Measurements from ENCODE around the gene LOXHD1. TPM values are rescaled to one million over a fixed set of nuclear protein-coding genes. Genes with fewer than 3 reads are reported as not detected.

LOXHD1 gene
- total RNA-seq, 1 donor from 2014 or later, result 0.29 TPM

- no peak for DNase-seq (ENCODE audit: low spot score)
Measured at GRCh38 chr18:46577546-46577945, 79.5 kb downstream of the LOXHD1 start.

- no peak for DNase-seq (ENCODE audit: low spot score)
Measured at GRCh38 chr18:46575851-46576250, 81.2 kb downstream of the LOXHD1 start.

DNA sequence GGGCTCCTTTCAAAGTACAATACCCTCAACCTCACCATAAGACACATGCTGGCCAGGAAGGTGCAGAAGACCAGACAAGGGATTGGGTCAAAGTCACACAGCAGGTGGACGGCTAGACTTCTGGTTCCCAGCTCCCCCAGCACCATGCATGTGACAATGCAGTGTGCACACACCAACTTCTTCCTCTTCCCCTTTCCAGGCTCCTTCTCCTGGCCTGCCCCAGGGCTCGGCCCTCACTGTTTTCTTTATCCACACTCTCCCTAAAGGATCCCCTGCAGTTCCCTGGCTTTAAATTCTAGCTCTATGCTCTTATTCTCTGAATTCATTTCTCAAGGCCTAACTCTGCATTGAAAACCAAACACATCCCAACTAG, 82.3 kb downstream of the LOXHD1 start:
- DNase-seq (ENCODE audit: low spot score), result no peak

DNA sequence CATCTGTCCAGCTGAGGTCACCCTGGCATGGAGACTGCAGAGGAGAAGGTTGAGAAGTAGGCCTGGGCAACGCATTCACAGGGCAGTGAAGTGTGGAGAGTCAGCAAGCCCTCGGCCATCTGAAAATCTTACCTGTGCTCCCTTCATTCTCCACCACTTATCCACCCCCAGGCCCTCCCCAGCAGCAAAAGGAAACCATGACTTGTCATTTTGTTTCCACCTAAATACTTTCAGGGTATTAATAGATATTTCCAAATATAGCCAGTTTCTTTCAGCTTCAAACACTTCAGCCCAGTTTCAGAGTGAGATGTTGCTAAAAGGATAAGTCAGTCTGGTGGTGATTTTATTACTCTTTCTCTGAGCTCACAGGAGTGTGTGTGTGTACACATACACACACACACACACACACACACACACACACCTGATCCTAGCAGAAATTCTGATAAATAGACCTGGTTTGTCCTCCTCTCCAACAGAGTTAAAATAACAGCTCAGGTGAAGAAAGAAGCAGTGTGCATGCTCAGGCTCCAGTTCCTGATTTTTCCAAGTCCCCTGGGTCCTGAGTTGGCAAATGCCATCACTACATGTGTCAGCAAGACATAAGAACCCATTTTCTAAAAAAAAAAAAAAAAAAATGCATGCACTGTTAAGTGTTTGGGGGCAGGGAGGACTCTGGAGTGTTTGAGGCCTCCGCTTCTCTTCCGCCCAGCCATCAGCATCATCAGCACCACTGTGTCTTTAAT, 82.8 kb downstream of the LOXHD1 start:
- no peak for DNase-seq (ENCODE audit: low spot score)

DNA sequence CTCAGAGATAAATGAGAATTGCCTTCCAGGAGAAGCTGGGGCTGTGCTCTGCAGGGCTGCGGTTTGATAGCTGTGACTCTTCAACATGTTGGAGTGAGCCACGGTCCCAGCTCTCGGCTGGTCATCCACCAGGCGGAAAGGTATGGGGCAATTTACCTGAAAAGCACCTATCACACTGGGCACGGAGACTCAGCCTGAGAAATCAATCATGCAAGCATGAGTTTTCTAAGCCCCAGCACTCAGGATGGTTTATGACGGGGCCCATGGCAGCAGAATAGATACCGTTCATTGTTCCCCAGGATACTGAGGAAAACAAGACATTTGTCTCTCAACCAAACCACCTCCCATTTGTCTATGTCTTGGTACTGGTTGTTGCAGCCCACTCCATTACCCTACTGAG, 83.9 kb downstream of the LOXHD1 start:
- DNase-seq (ENCODE audit: low spot score), result no peak

GRCh38 chr18:46571756-46572155, 85.3 kb downstream of the LOXHD1 start:
- DNase-seq (ENCODE audit: low spot score), result no peak

- no peak for DNase-seq (ENCODE audit: low spot score)
Measured at GRCh38 chr18:46570666-46571065, 86.4 kb downstream of the LOXHD1 start.

DNA sequence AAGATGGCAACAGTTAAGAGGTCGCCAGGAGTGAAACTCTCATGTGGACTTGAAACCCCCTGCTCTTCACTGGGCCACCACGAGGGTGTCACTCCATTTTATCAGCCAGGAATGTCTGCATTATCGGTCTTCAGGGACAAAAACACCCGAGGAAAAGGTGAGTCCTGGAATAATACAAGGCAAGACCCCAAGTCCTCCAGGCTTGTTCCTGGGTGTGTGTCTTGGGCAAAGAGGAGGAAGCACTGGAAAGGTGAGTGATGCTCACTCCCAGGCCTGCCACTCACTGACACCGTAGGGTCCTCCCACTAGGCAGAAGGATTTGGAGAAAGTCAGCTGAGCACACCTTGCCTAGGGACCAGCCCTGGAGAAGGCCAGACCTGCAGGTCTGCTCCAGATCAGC, 86.9 kb downstream of the LOXHD1 start:
- DNase-seq (ENCODE audit: low spot score), result no peak

DNA sequence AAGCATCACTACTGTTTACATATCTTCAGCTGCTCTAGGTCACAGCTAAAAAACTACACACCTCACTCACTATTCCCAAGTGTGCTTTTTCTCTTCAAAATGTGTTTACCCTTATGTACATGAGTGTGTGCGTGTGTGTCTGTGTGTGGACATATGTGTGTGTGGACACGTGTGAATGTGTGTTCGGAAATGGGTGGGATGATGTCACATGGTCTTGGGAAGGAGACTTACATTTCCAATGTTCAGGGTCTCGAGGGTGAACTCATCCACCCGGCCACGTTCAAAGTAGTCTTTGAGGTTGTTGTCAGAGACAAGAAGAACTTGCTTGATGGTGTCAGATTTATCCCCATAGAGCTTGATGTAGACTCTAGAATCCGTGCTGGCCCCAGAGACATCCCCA, 87.8 kb downstream of the LOXHD1 start:
- no peak for DNase-seq (ENCODE audit: low spot score)

GRCh38 chr18:46567196-46567595, 89.8 kb downstream of the LOXHD1 start:
- DNase-seq (ENCODE audit: low spot score), result no peak

- DNase-seq (ENCODE audit: low spot score), result no peak
Measured at GRCh38 chr18:46566111-46566510, 90.9 kb downstream of the LOXHD1 start.

DNA sequence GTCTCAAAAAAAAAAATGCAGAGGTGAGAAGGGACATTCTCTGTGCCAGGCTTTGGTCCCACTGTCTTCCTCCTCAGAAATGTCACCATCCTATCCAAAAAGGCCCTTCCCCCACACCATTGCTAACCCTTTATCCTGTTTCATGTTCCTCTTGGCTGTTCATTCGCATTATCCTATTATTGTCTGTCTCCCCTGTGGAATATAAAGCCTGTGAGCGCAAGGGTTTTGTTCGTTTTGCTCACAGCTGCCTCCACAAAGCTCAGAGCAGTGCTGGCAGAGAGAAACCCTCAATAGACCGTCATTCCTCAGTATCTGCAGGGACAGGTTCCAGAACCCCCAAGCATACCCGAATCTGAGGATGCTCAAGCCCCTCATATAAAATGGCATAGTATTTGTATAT, 91.8 kb downstream of the LOXHD1 start:
- no peak for DNase-seq (ENCODE audit: low spot score)

GRCh38 chr18:46563317-46563716, 93.7 kb downstream of the LOXHD1 start:
- no peak for DNase-seq (ENCODE audit: low spot score)

GRCh38 chr18:46562674-46563192, 94.3 kb downstream of the LOXHD1 start:
- no peak for DNase-seq (ENCODE audit: low spot score)

DNA sequence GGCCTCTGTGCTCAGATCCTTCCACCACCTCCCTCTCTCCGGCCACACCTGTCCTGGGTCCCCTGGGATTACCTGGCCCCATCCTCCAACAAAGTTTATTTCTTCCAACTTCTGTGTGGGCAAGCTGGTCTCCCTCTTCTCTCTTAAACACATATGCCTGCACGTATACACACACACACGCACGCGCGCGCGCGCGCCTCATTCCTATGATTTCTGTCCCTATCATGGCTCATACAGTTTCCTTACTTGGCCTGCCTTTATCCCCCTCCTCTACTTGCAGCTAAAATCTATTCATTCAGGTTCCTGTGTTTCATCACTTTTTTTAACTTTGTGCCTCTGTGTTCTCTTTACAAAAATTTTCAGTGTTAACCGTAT, 96.4 kb downstream of the LOXHD1 start:
- DNase-seq (ENCODE audit: low spot score), result peak; percentile 17

GRCh38 chr18:46559946-46560670, 96.9 kb downstream of the LOXHD1 start:
- DNase-seq (ENCODE audit: low spot score), result peak; percentile 27

DNA sequence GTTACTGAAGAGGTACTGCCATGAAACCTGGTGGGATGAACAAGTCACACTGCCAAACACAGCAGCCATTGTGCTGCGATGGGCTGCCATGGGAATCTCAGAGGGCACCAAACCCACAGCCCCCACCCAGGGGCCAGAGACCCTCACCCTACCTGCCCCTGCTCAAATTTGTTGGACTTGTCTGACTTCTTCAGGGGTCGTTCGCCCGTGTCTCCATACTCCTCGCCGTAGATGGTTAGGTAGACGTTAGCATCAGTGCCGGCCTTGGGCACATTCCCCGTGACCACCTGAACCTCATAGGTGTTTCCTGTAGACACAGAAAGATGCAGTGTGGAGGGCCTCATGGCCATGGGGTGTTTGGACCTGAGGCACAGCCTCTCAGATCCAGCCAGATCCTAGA, 97.7 kb downstream of the LOXHD1 start:
- DNase-seq (ENCODE audit: low spot score), result no peak

GRCh38 chr18:46556590-46557206, 100.3 kb downstream of the LOXHD1 start:
- DNase-seq (ENCODE audit: low spot score), result no peak

DNA sequence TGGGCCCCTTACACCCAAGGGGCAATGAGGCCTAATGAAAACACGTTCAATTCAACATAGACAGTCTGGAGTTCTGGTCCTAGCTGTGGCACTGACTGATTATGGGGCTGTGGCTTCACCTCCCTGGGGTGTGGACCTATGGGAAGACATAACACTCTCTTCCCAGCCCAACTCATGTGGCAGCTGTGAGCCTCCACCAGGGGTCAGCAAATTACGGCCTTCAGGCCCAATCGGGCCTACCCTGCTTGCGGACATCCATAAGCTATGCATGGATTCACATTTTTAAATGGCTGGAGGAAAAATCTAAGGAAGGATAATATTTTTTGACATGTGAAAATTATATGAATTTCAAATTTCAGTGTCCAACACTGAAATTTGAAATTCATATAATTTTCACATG, 101.3 kb downstream of the LOXHD1 start:
- DNase-seq (ENCODE audit: low spot score), result no peak

- no peak for DNase-seq (ENCODE audit: low spot score)
Measured at GRCh38 chr18:46555213-46555612, 101.8 kb downstream of the LOXHD1 start.

DNA sequence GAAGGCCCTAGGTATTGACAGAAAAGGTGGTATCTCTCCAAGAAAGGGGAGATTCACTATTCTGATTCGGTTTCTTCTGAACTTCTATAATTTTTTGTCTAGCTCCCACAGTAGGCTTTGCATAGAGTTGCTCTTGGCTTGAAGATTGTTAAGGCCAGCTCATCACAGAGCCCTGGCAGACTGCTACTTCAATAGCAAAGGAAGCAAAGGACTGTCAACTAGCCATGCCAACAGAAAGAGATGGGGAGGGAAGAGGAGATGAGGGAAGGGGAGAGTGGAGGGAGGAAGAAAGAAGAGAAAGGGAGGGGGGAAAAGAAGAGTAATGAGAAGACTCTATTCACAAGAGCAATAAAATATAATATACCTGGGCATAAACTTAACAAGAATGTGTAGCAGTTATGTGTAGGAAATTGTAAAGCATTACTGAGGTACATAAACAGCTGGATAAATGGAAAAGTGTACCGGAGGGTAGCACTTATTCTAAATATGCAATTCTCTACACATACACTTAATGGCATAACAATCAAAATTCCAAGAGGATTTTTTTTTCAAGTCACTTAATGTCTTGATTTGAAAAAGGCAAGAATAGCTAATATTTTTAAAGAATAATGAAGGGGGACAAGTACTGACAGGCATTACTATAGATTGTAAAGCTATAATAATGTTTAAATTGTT, 102.5 kb downstream of the LOXHD1 start:
- DNase-seq (ENCODE audit: low spot score), result no peak

GRCh38 chr18:46550609-46551008, 106.4 kb downstream of the LOXHD1 start:
- DNase-seq (ENCODE audit: low spot score), result no peak

All from ureter (tissue), 1 donor.